ENCODE data around the gene KLK11.

KLK11 gene

GRCh38 chr19:51026554-51026831 lies at the start of gene KLK11:
Gene KLK11 (minus strand): TSS chr19:51026616. CDS start chr19:51025631, 985 bp downstream.
- no peak for DNase-seq

DNA sequence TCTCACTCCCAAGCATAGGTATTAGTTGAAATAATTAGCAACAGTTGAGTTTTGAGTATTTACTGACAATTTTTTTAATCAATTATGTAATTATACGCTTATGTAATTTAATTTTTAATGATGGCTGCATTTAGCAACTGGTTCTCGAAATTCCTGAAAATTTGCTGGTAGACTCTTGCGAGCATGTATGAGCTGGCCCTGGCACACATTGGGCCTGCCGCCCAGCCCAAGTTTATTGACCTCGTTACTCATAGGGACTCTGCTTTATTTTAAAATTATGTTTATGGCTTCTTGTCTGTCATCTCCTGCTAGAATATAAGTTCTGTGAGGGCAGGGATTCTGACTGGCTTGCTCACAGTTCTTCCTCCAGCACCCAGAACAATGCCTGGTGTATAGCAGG lies 49.6 kb upstream of the KLK11 start:
- DNase-seq: no peak

GRCh38 chr19:51071095-51071405 lies 44.6 kb upstream of the KLK11 start:
- DNase-seq: no peak

- no peak for DNase-seq
Measured at GRCh38 chr19:51070334-51071094, 44.1 kb upstream of the KLK11 start.

DNA sequence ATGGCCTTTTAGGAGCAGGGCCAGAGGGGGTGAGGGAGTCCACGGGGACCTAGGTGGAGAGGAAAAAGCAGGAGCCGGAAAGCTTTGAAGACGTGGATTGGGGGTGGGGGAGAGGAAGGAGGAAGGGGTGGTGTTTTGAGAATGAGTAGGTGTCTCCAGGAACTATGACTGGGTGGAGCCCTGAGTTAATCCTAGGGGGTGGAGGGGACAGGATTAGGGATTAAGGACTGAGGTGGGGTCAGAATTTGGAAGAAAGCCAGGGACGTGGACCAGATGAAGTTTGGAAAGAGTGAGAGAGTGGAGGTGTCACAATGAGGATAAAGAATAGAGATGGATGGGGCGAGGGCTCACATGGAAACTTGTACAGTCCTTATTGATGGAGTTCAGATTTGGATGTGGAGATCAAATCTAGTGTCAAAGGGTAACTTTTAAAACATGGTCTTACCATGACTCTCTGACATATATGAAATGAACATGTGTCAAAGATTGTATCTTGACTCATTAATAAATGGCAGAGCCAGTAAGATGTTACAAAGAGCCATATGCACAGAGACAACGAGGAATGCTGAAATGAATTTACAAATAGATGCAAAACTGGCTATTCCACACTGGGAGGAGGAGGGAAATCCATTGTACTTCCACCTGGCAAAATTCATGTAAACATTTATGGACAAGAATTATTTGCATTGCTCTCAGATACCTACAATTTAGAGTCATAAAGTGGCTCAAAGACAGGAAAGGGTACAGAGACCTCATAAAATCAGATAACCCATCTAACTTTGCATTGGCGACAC lies 40.2 kb upstream of the KLK11 start:
- DNase-seq: no peak

DNA sequence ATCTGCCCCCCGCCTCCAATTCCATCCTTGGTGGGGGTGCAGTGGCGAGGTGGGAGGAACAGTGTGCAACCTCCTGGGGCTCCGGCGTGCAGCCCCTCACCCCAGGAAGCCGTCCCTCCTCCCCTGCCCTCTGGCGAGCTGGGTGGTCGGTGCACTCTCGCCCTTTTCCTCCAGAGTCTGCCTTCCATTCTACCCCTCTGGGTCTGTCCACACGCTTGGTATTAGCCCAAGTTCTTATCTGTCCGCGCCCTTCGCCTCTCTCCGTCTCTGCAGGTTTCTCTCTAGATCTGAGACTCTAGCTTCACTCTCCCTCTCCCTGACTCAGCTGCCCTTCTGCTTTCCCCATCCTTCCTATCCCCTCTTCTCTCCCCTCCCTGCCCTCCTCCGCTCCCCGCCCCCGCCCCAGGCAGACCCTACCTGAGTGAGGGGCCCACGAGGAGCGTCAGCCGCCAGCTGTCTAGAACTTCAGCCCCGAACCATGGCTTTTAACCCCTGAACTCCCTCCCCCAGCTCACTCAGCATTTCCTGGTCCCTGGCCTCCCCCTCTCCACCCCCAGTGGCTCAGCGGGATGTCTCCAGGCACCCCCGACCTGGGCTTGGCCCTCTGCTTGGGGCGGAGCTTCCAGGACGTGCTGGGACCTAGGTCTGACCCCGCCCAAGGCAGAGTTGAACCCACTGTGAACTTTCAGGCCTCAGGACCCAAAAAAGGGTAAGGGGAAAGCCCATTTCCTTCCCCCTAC lies 39.0 kb upstream of the KLK11 start:
- no peak for DNase-seq

GRCh38 chr19:51064534-51065220 lies 38.3 kb upstream of the KLK11 start, which contains the start of gene KLK13:
Gene KLK13 (minus strand): TSS chr19:51065092. CDS start chr19:51065067, 25 bp downstream.
- DNase-seq: no peak

- no peak for DNase-seq
Measured at GRCh38 chr19:51063664-51064063, 37.2 kb upstream of the KLK11 start.

- DNase-seq: no peak
Measured at GRCh38 chr19:51060973-51061372, 34.6 kb upstream of the KLK11 start.

GRCh38 chr19:51060336-51060735 lies 33.9 kb upstream of the KLK11 start:
- no peak for DNase-seq

DNA sequence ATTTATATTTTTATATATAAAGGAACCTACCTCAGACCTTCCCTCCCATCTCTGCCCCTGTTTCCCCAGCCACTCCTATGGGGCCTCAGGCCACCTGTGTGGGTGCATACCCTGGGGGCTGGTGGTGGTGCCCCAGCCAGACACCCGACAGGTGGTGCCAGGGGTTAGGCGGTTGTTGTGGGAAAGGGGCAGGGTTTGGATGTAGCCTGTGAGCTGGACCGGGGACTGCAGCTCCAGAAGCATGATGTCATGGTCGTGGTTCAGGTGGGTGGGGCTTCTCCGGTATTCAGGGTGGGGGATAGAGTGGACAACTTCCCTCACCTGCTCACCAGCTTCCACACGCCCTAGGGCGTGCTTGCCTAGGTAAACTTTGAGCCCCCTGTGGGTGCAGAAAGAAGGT lies 33.3 kb upstream of the KLK11 start:
- DNase-seq: no peak

DNA sequence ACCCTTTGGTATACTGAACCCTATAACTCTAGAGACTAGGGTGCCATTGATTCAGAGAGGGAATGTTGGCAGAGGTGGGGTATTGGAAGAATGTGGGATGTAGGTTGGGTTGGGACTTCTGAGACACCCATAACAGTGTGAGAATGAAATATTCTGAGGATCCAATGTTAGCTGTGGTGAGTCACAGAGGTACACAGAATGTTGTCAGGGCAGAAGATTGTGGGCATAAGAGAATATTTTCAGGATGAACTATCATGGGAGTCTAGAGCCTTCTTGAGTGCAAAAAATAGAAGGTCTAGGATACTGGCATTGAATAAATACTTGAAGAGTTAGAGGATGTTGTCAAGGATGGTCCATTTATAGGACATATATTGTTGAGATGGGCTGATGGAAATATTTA lies 29.4 kb upstream of the KLK11 start:
- DNase-seq: no peak

DNA sequence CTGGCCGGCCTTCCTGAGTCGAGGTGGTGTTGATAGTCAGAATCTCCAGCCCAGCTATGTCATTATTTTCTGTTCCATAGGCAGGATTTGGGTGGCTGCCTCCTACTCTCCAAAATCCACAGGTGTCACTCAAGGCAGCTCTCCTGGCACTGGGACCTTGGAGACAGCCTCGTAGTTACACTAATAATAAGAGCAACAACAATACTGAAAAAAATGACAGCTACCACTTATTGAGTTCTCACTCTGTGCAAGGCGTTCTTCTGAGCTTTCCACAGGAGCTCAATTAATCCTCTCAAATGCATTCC lies 20.6 kb upstream of the KLK11 start:
- no peak for DNase-seq

DNA sequence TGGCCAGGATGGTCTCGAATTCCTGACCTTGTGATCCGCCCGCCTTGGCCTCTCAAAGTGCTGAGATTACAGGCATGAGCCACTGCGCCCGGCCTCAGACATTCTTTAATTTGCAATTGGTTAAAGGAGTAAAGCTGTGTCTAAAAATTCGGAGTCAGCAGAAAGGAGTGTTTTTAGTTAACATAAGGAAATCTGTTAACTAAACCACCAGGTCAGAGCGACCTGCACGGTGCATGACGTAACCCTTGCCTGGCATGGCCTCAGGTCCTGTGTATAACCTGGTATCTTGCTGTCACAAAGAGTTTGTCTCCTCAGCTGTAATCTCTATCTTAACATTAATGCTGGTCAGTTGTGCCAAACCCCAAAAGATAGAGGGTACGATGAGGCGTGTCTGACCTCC lies 17.9 kb upstream of the KLK11 start:
- no peak for DNase-seq

DNA sequence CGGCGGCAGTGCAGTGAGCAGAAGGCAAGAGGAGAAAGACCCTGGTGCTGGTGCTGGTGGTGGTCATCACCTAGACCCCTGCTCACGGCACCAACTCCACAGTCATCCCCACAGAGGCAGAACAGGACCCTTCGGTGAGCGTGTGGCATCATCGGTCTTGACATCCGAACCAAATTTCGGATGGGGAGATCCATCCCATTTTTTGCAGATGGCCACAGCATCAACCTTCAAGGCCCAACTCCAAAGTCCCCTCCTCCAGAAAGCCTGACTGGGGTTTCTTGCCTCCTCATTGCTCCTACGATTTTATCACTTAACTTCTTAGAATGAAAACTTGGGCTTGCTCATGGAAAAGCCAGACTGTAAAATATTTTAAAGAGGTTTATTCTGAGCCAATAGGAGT lies 17.1 kb upstream of the KLK11 start:
- DNase-seq: no peak

DNA sequence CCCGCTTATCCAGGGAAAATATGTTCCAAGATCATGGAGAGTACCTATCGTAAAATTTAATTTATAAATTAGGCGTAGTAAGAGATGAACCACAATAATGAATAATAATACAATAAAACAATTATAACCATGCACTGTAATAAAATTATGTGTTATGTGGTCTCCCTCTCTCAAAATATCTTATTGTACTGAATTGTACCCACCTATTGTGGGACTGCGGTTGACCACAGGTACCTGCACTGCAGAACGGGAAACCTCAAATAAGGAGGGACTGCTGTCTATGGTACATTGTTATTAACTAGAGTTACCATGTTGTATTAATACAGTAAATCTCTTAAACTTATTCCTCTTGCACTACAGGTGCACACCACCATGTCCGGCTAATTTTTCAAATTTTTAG lies 13.7 kb upstream of the KLK11 start:
- no peak for DNase-seq

DNA sequence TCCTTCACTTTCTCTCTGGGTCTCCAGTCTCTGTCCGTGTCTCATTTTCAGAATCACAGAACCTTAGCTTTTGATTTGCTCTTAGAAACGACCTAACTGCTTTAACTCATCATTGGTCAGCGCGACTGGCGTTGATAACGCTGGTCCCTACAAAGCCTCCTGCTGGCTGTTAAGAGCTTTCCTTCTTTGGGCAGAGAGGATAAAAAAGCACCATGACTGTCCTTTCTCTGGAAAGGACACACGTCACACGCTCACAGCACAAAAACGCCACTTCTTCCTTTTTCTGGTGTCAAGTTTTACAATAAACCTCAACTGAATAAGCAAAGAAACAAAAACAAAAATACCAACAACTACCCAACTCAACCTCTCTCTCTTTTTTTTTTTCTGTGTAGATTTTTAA lies 10.1 kb upstream of the KLK11 start:
- DNase-seq: no peak

DNA sequence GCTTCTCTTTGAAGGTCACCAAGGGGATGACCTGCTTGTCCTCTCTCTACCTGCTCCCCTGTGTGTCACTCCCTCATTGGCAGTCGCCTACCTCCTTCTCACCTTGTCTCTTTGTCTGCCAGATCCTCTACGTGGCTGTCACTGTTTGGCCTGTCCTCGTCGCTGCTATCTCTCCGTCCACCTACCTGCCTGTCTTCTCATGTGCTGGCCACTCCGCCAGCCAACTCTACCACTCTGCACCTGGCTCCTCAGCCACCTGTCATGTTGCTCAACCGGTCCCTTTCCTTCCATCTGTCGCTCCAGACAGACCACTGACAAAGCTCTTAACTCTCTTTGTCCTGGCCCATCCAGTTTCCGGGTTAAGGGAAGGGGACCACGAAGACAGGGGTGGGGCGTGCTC lies 8.3 kb upstream of the KLK11 start, which contains the start of gene KLK12:
KLK12 (minus strand) TSS at position 299 of the 400 bp plus-strand sequence. CDS start 381 bp downstream, outside the sequence.
- DNase-seq: no peak

DNA sequence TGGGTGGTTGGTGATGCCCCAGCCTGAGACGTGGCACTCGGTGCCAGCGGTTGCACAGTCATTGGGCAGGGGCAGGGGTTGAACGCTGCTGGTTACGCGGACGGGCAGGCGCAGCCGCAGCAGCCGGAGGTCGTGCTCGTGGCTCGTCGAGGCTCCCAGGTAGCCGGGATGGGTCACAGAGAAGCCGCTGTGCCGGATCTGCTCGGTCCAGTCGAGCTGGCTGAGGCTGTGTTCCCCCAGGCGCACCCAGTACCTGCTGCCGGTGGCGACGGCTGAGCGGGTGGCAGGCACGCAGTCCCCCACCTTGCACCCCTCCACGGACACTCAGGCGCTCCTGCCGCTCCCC lies 5.4 kb upstream of the KLK11 start:
- DNase-seq: no peak

DNA sequence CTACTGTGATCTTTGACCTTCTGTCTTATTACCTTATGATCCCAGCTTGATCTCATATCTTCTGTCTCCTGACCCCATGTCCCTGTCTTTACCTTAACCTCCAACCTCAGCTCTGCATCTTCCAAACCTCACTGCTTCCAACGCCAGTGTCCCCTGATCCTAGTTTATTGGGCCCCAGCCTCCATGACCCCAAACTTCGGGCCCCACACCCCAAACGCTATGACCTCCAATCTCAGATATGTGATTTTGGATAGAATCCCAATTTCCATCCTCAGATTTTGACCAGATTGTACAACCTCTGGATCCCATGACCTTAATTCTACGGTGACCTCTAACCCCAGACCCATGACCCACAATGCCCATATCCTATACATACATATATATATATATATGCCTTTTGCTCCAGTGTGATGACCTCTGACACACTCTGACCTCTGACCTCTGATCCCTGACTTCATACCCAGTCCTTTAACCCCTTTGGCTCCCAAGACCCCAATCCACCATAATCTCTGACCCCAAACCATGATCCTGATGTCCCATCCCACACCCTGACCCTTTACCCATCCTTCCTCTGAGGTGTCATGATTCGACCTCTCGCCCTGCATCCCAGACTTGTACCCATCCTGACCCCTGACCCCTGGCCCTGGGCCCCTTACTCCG lies 4.9 kb upstream of the KLK11 start:
- DNase-seq: no peak

DNA sequence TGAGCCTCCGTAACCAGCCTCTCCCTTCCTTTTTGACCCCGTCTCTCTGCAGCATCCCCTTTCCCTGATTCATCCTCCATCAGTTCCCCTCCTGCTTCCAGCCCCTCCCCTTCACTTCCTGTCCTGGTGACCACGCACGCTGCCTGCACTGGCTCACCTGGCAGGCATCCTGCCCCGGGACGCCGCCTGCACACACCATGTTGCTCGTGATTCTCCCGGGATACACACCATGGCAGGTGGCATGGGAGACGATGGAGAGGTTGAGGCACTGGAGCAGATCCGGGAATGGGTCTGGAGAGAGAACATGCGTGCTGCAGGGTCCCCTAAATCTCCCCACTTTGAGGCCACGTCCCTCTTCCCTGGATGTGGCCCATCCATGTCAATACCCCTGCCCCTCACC lies 4.2 kb upstream of the KLK11 start:
- no peak for DNase-seq

GRCh38 chr19:51029718-51030117 lies 3.3 kb upstream of the KLK11 start:
- no peak for DNase-seq

GRCh38 chr19:51027873-51028272 lies 1.5 kb upstream of the KLK11 start:
- no peak for DNase-seq
